ENCODE measurements around the gene LRRC4C.

- no peak for TF ChIP-seq CTCF (IDR thresholded peaks at IDR 0.05)
- TF ChIP-seq POLR2A (IDR thresholded peaks at IDR 0.05) = no peak
Observed at GRCh38 chr11:40508303-40508702, 951.1 kb downstream of the LRRC4C start.
